ENCODE results near the gene CACNA2D4. TPM values are rescaled to one million over a fixed set of nuclear protein-coding genes. Genes with fewer than 3 reads are reported as not detected.

Gene CACNA2D4
- total RNA-seq, 4 donors from 2014 or later, result 0.25 to 3.1 (median 0.68) TPM

- Histone ChIP-seq H3K9me3 (no peaks in the 10 kb centered on the region), H3K36me3 (no peaks in the 10 kb centered on the region), H3K4me3 (no peak overlapping the region), H3K4me1 (no peaks in the 10 kb centered on the region), H3K27me3 (peaks cover 0 to 5% (median 5%) of the 10 kb centered on the region in 3 donors), H3K27ac (peak overlapping the region; percentile 9 to 57 (median 40))
- in situ Hi-C loops (cut with MboI; ENCODE audit: low sequenced_read_pairs in 4 of 4), result loop anchor here in 2 of 4 donors (25.0 kb wide), 2 partner anchors 475 to 775 kb away; no protein-coding TSS in a partner anchor
- no peak for TF ChIP-seq POLR2A (IDR thresholded peaks at IDR 0.05)
- TF ChIP-seq, protein P1, sequence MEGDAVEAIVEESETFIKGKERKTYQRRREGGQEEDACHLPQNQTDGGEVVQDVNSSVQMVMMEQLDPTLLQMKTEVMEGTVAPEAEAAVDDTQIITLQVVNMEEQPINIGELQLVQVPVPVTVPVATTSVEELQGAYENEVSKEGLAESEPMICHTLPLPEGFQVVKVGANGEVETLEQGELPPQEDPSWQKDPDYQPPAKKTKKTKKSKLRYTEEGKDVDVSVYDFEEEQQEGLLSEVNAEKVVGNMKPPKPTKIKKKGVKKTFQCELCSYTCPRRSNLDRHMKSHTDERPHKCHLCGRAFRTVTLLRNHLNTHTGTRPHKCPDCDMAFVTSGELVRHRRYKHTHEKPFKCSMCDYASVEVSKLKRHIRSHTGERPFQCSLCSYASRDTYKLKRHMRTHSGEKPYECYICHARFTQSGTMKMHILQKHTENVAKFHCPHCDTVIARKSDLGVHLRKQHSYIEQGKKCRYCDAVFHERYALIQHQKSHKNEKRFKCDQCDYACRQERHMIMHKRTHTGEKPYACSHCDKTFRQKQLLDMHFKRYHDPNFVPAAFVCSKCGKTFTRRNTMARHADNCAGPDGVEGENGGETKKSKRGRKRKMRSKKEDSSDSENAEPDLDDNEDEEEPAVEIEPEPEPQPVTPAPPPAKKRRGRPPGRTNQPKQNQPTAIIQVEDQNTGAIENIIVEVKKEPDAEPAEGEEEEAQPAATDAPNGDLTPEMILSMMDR (IDR thresholded peaks at IDR 0.05 in 4 of 5, conservative IDR thresholded peaks at IDR 0.05 in 1 of 5), result no peak
- DNase-seq (no peak), ATAC-seq (no peak)
- intact Hi-C loops (cut with DNase I; ENCODE audit: low total_unique reads), result no loop called here
Observed at GRCh38 chr12:1811948-1812291, 106.5 kb downstream of the CACNA2D4 start.

- H3K4me1 ChIP-seq, result no peaks in the 10 kb centered on the region
- intact Hi-C loops (cut with DNase I; ENCODE audit: low total_unique reads), result no loop called here
- no peak for DNase-seq
- peak overlapping the region in 3 of 4 donors; percentile 39 to 57 (median 41) for H3K27ac ChIP-seq
- no peak overlapping the region for H3K4me3 ChIP-seq
- no peaks in the 10 kb centered on the region for H3K36me3 ChIP-seq
- TF ChIP-seq, protein P1 (IDR thresholded peaks at IDR 0.05 in 4 of 5, conservative IDR thresholded peaks at IDR 0.05 in 1 of 5), result no peak
- TF ChIP-seq POLR2A (IDR thresholded peaks at IDR 0.05), result no peak
- in situ Hi-C loops (cut with MboI; ENCODE audit: low sequenced_read_pairs in 4 of 4), result loop anchor here in 2 of 4 donors (25.0 kb wide), 2 partner anchors 476 to 776 kb away; no protein-coding TSS in a partner anchor
- ATAC-seq, result no peak
- peaks cover 0 to 5% (median 5%) of the 10 kb centered on the region in 3 donors for H3K27me3 ChIP-seq
- H3K9me3 ChIP-seq, result no peaks in the 10 kb centered on the region
Observed at GRCh38 chr12:1811281-1811947, 107.0 kb downstream of the CACNA2D4 start.

DNA sequence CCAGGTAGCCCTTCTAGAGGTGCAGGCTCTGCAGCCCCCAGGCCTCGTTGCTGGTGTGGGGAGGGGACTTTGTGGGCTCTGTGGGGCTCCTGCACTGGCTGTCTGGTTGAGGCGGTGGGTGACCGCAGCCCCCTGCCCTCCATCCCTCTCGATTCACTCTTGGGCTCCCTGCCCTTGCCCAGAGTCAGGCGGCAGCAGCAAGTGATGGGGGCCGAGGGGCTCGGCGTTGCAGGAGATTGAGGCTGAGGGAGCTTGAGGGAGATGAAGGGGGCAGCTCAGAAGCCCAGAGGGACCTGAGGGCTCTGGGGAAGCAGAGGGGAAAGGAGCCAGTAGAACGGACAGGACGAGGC is 107.5 kb downstream of the CACNA2D4 start:
- DNase-seq, result no peak

GRCh38 chr12:1810201-1810930 is 108.1 kb downstream of the CACNA2D4 start:
- Histone ChIP-seq H3K4me3 (no peak overlapping the region), H3K27me3 (peaks cover 0 to 5% (median under 1%) of the 10 kb centered on the region in 3 donors), H3K36me3 (no peaks in the 10 kb centered on the region), H3K9me3 (no peaks in the 10 kb centered on the region), H3K4me1 (peaks cover 2 to 8% of the 10 kb centered on the region in 2 donors), H3K27ac (no peak overlapping the region)
- intact Hi-C loops (cut with DNase I; ENCODE audit: low total_unique reads) (no loop called here), in situ Hi-C loops (cut with MboI; ENCODE audit: low sequenced_read_pairs in 4 of 4) (loop anchor here in 2 of 4 donors (25.0 kb wide), 2 partner anchors 477 to 777 kb away; no protein-coding TSS in a partner anchor)
- ATAC-seq (no peak), DNase-seq (no peak)
- TF ChIP-seq POLR2A (IDR thresholded peaks at IDR 0.05), result no peak
- TF ChIP-seq, protein P1 (IDR thresholded peaks at IDR 0.05 in 4 of 5, conservative IDR thresholded peaks at IDR 0.05 in 1 of 5), result no peak

More for the DNA sequence above, 107.5 kb downstream of the CACNA2D4 start:
- Histone ChIP-seq H3K9me3 (no peaks in the 10 kb centered on the region), H3K27me3 (peaks cover 0 to 5% (median 5%) of the 10 kb centered on the region in 3 donors), H3K27ac (no peak overlapping the region), H3K4me1 (peaks cover 0 to 5% of the 10 kb centered on the region in 2 donors), H3K36me3 (no peaks in the 10 kb centered on the region), H3K4me3 (no peak overlapping the region)
- no peak for ATAC-seq
- intact Hi-C loops (cut with DNase I; ENCODE audit: low total_unique reads), result no loop called here
- TF ChIP-seq, protein P1 (IDR thresholded peaks at IDR 0.05 in 4 of 5, conservative IDR thresholded peaks at IDR 0.05 in 1 of 5), result no peak
- TF ChIP-seq POLR2A (IDR thresholded peaks at IDR 0.05), result no peak
- in situ Hi-C loops (cut with MboI; ENCODE audit: low sequenced_read_pairs in 4 of 4), result loop anchor here in 2 of 4 donors (25.0 kb wide), 2 partner anchors 476 to 776 kb away; no protein-coding TSS in a partner anchor
